Germinal center (tissue), 1 donor: ENCODE measurements around the gene SH3PXD2A.
"Not testable (repeated sequence)": the region's sequence is repeated elsewhere in the genome, so short reads cannot be mapped to it uniquely, and the experiment has no call there.

ENCODE experiments used
- DNase-seq: peaks from one replicate; pipeline ENCODE4 v3.0.0; 2012; ENCODE audit warnings: mixed read lengths, low spot score

The SH3PXD2A gene

DNA sequence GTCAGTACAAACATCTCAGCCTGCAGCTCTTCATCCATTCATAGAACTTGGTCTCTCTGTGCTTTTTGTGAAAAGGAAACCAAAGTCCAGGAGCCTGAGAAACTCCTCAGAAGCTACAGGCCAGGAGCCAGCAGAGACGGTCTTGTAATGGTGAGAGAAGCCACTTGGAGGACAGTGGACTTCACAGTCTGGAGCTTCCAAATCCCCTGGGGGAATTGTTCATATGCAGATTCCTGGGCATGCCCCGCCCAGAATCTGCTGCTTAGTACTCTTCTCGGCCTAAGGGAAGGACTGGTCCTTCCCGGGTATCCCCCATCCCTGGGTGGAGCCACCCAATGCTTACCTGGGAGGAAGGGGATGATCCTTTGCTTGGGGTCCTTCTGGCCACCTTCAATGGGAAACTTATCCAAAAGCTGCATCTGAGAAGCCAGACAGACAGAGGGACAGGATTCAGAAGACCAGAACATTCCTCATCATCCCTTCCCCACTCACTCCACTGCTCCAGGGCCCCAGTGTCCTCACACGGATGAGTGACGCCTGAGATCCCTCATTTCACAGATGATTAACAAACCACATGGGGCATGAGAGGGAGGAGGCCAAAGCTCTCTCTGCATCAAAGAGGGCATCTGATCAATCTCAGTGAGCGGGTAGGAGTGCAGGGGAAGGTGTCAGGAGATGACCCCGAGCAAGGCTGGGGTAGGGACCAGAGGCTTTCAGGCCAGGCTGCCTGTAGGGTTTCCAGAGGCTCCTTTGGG lies 88.4 kb downstream of the SH3PXD2A start:
- DNase-seq: no peak

DNA sequence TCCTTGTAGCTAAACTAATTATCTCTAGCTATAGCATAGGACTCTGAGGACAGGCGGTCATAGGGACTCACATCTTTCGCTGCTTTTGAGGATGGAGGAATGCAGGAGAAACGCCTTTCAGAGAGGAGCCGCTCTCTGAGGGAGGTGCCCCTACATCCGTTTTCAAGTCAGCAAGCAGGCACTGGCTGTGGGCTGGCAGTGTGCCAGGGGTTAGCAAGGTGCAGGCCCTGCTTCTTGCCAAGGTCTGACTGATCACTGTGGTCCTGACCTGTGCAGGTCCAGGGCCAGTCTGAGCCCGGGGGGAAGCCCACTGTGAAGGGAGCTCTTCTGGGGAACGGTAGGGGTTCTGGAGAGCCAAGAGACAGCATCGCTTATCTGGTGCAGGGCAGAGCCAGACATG lies 89.4 kb downstream of the SH3PXD2A start:
- DNase-seq: no peak

DNA sequence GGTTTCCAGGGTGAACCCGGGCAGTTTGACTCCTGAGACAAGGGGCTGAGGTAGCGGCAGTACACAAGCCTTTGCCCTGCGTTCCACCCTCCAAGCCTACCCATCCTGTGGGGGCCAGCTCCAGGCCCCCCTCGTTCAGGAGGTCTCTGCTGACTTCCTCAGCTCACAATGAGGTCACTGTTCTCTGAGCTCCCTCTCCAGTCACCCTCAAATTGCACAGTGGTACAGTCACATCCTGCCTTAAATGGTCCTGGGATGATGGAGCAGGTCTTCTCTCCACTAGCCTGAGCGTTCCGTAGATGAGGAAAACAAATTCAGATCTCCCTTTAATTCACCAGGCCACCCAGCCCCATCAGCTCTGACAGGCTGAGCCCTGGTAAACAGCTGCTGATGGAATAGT lies 90.2 kb downstream of the SH3PXD2A start:
- DNase-seq: no peak

DNA sequence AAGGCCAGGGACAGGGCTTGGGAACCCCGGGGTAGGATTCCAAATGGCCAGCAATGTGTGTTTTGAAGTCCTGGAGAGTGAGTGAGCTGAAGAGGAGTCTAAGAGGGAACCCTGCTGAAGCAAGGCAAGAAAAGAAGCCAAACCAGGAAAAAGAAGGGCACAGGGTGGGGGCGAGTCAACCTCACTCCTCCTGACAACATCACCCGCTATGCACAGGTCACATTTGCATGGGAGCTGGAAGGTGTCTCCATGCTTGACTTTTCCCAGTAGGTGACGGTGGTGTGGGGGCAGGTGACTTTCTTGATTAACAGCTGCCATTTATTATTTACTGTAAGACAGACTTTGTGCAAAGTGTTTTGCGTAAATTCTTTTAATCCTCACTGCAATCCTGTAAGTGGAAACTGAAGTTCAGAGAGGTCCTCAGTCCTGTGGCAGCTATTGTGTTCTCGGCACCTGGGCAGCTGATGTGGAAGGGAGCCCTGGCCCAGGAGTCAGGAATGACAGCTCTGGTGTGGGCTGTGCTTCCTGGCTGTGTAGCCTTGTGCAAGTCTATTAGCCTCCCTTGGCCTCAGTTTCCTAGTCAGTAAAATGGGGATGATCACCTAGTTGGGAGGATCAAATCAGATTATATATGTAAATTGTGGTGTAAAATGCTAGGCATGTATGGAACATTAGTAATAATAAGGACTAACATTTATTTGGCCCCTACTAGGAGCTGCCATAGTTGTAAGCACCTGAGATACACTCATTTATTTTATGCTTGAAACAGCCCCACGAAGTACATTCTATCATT lies 90.9 kb downstream of the SH3PXD2A start:
- DNase-seq: no peak

DNA sequence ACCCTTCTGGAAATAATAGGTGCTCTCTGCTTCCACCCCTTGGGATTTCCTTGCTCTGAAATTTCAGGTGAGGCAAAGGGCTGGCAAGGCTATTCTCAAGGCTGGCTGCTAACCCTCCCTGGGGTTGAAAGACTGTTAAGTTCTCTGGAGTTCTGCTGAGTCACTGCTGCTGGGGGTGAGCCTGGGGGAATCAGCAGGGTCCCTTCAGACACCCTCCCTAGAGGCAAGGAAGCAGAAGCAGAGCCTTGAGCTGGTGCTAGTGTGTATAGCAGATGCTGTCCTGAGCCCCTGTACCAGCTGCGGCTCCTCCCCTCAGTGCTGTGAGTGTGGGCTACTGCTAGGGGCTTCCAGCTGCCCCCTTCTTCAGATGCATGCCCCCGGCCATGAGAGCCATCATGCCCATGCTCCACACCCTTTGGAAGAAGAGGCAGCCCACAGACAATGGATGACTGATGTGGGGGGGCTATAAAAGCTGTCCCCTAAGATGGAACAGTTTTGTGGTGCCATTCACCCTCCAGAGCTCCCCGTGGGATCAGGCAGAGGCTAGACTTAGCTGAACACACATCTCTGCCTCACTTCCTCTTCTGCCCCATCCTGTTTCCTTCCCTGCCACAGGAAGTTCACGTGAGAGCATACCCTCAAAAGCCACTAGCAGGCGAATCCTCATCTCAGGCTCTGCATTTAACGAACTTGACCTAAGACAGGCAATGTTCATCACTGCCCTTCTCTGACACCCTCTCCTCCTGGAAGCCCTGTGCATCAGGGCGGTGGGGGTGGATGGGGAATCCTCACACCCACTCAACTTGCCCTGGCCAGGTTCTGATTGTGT lies 91.8 kb downstream of the SH3PXD2A start:
- no peak for DNase-seq

DNA sequence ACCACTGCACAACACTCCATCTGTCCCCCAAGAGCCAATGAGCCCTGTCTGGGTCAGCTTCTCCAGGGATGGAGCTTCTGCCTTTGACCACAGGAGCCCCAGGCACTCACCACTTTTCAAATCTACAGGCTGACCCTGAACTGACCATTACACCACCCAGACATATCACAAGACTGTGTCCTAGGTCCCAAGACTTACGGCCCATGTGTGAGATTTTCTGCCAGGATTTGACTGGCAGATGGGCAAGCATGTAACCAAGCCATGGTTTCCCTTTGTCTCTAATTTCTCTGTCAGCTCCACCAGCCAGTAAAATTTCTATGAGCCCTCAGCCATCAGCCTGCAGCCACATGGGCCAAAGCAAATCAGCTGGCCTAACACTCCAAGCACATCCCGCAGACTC lies 92.5 kb downstream of the SH3PXD2A start:
- DNase-seq: no peak

DNA sequence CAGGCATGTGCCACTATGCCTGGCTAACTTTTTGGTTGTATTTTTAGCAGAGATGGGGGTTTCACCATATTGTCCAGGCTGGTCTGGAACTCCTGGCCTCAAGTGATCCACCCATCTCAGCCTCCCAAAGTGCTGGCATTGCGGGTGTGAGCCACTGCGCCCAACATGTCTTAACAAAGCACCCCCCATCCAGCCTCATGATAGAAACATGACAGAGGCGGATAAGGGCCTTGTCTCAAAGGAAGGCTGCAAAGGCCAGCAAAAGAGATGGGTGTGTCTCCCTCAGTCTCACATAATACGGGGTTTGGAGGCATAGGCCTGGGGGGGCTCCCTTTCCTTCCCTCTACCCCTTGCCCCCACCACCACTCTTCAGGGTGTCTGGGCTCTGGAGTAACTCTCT lies 93.2 kb downstream of the SH3PXD2A start:
- no peak for DNase-seq

DNA sequence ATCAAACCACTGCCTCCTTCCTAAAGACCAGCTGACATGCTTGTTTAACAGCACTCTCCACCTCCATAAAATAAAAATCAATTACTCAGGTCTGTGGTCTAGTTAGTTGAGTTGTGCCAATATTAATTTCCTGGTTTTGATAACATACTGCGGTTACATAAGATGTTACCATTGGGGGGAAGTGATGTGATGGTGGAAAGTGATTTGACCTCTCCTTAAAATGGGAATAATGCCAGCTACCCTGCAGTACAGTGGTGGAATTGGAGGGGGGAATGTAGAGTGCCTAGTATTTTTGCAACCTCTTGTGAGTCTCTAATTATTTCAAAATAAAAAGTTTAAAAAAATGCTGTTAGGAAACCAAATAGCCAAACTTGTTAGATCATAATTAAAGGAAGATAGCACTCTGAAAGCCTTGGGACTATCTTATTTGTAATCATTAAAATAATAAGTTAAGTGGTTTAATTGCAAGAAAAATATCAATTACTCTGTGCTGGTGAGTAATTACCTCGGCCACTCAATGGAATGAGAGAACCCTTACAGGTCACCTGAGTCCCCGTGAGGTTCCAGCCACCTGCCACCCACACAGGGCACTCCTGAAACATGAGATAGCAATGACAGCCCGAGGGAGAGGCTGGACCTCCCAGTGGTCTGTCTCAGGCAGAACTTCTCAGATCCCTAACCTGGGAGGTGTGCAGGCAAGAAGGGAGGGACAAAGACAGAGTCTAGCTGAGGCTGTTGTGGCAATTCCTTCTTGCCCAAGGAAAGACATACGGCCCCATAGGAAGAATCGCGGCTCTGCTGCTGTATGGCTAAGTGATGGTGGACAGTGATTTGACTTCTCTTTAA lies 94.1 kb downstream of the SH3PXD2A start:
- DNase-seq: no peak

DNA sequence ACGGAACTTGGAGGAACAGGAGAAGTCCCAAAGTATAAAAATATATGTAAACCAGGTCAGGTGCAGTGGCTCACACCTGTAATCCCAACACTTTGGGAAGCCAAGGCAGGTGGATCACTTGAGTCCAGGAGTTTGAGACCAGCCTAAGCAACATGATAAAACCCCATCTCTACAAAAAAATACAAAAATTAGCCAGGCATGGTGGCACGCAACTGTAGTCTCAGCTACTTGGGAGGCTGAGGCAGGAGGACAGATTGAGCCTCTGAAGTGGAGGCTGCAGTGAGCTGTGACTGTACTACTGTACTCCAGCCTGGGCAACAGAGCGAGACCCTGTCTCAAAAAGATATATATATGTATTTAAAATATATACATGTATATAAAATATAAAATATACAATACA lies 95.1 kb downstream of the SH3PXD2A start:
- not testable (repeated sequence) for DNase-seq

DNA sequence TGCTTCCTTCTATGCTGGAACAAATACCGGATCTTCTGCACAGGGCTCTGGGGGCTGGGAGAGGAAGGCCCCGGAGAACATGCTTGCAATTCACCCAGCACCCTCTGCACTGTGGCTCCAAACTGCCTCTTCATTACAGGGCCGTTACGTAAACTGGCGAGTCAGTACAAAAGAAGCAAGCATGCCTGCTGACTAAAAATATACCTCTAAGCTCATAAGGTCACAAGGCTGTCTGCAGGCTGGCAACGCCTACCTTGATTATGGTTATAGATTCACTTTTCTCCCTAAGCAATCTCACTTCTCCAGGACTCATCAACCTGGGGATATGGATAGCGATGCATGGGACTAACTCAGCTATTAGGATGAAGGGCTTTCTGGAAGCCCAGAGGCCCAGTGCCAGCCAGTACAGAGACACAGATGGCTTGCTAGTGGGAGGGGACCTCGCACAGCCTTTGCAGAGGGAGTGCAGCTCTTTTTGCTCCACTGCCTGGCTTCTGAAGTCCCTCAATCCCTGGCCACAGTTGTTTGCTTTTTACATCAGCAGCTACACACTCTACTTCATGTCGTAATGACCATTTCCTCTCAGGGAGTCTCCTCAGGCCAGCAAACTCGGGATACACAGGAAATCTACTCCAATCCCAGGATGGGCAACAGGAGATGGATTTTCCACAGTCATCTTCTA lies 96.1 kb downstream of the SH3PXD2A start:
- no peak for DNase-seq

DNA sequence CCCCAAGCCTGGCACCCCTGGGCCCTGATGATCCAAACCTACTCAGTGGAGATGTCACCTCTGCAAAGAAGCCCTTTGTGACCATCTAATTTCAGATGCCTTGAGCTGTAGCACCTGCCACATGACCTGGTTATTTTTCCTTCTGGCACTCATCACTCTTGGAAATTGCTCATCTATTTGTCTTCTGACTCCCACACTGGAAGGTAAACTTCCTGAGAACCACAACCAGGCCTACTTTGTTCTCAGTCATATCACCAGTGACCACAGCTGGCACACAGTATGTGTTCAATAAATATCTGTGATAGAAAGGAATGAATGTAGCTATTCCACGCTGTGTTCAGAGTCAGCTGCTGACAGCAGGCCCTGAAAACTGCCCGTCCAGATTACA lies 97.1 kb downstream of the SH3PXD2A start:
- DNase-seq: no peak

DNA sequence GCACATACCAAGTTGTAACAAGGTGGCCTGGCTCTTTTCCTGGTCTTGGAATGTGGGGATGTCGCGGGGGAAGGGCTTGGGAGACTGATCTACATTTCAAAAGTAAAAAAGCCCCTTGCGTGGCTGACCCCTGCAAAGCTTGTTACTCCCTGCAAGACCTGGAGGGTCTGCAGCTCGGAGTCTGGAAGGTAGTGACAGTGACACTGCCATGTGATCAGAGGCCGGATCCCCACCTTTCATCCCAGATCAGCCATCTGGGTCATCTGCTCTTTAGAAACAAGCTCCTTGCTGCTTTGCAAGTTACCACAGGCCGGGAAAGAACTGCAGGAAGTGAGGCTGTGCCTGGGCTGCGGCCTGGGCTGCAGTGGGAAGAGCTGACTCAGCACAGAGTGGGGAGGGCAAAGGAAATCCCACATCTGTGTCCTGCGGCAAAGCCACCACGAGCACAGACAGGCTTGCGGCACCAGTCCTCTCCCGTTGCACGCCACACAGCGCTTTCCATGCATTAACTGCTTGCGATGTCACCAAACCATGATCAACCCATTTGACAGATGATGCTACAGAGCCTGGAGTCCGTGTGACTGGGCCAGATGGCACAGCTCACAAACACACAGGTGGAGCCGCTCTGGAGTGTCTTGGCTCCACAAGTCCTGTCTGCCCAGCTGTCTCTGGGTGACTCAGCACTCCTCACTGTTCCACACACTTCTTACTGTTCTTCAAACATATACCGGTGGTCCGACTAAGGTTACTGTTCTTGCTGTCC lies 97.7 kb downstream of the SH3PXD2A start:
- no peak for DNase-seq

DNA sequence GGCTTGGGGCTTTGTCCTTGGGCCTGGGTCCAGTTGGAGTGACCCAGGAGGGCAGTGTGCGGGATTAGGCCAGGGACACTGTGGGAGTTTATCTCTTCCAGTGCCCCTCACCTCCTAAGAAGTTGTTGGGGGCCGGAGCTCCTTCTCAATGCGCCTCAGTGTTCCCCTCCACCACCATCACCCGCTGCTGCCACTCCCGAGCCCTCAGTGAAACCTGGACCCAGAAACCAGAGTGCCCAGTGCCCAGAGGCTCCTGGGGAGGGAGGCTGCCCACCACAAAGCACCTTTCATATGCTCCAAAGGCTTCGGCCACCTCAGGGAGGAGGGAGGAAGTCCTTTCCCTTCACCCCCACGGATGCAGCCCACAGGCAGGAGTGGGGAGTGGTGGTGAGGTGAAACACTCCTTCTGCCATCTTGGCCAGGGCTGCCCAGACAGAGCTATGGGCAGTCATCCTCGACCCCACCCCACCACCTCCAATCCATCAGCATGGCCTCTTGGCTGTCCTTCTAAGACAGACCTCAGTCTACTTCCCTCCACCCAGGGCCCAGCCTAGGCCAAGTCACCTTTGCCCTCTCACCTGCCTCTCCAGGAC lies 99.0 kb downstream of the SH3PXD2A start:
- DNase-seq: no peak

DNA sequence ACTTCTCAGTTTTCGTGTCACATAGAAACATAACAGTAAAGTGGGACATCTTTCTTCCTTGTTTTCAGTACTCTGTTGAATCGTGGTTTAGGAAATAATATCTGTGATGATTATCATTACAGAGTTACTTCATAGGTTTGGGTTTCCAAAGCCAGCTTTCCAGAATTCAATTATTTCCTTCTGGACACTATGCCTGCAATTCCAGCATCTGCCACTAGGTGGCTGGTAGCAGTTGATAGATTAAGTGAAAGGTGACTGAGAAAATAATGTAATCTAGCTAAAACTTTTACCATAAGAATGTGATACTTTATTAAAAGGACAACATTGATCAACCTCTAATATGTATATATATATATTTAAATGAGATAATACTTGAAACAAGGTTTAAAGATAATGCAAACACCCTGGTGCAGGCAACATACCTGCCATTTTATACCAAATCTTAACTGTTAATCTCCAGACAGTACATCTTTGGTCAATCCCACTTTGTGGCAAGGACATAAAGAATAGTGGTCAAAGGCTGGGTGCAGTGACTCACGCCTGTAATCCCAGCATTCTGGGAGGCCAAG lies 102.6 kb downstream of the SH3PXD2A start:
- DNase-seq: peak; percentile 24

DNA sequence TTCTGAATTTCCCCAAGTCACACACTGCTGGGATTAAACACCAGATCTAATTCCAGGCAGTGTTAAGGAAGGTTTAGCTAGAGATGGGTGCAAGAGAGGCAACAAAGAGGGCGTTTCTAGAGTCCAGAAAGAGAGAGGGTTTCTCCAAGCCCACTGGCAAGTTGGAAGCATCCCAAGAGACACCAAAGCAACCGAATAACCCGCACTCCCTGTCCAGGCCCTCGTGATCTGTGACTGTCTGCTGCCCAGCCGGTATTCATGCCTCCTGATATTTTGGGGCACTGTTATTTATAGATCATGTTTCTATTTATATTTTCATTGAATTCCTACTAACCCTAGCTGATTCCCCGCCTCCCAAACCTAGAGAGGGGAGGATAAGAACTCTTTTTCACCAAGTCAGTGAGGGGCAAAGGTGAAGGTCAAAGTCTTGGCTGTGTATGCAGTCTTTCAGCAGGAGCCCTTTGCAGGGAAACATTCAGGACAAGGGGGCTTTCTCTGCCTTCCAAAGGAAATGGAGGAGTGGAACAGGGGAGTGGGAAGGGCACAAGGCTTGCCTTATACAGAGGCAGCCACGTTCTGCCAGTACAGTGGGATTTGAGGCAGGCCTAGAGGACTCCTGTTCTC lies 103.6 kb downstream of the SH3PXD2A start:
- no peak for DNase-seq

DNA sequence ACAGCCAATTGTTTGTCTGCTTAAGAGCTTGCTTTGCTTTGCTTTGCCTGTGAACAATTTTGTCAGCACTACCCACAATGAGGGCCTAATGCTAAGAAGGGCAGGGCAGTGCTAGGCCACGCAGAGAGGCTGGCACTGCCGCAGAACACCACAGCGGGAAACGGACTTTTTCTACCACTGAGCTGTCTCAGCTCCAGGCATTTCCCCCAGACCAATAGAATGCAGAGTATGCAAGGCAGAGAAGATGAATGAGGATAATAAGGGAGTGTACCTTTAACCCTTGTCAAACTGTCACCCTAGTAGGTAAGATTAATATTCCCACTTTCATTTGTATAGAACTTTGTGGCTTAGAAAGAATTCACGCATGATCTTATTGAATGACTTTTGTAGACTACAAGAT lies 104.5 kb downstream of the SH3PXD2A start:
- DNase-seq: no peak

DNA sequence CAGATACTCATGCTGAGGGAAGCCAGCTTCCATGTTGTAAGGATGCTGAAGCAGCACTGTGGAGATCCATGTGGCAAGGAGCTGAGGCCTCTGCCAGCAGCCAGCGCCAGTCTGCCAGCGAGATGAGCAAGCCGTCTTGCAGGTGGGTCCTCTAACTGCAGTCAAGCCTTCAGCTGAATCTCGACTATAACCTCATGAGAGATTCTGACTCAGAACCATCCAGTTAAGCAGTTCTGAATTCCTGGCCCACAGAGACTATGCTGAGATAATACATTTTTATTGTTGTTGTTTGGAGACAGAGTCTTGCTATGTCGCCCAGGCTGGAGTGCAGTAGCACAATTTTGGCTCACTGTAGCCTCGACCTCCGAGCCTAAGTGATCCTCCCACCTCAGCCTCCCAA lies 105.6 kb downstream of the SH3PXD2A start:
- DNase-seq: no peak

DNA sequence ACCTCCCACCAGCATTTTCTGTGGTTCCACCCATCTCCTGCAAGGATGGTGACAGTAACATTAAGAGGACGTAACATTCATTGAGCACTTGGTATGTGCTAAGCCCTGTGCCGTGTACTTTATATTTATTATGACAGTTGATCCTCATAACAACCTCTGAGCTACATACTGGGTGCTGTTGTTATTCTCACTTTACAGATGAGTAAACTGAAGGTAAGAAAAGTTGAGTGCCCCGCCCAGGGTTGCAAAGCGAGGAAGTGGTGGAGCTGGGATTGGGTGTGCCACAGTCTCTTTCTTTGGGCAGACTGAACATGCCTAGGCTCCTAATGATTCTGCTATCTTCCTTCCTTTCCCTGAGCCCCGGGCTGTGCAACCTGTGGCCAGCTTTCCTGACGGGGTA lies 107.4 kb downstream of the SH3PXD2A start:
- no peak for DNase-seq

DNA sequence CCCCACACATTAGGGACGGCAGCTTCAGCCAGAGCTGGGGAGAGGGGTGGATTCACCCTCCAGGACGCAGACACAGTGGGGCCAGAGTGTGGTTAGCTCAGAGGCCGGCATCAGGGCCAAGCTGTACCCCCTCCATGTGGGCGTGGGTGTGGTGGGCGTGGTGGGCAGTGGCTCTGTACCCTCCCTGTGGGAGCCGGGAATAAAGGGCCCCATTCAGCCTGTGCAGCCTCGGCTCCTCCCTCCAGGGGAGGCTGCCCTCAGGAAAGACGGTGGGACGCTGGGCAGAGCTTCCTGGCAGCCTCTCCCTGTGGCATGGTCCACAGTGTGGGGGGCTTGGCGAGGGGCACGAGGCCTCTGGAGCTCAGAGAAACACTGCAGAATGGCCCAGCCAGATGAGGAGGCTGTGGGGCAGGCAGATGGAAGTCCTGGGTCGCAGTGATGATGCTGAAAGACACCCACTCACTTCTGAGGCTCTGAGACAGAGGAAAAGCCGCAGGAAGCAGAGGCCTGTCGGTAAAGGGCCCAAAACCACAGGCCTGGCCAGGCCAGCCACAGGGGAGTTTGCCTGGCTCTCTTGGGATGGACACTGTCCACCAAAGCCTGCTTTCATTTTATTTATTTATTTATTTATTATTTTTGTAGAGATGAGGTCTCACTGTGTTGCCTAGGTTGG lies 108.0 kb downstream of the SH3PXD2A start:
- DNase-seq: no peak
